Stimulated activated CD8-positive, alpha-beta memory T cell treated with anti-CD3 and anti-CD28 coated beads, Interleukin-15, amount 100 ng/mL, for 1 hour (primary cell): ENCODE results near the gene CCDC179.

Source experiments
- DNase-seq: peaks from one replicate; pipeline ENCODE4 v3.0.0-alpha.2; 2020; ENCODE audit warnings: low read depth

CCDC179 gene

DNA sequence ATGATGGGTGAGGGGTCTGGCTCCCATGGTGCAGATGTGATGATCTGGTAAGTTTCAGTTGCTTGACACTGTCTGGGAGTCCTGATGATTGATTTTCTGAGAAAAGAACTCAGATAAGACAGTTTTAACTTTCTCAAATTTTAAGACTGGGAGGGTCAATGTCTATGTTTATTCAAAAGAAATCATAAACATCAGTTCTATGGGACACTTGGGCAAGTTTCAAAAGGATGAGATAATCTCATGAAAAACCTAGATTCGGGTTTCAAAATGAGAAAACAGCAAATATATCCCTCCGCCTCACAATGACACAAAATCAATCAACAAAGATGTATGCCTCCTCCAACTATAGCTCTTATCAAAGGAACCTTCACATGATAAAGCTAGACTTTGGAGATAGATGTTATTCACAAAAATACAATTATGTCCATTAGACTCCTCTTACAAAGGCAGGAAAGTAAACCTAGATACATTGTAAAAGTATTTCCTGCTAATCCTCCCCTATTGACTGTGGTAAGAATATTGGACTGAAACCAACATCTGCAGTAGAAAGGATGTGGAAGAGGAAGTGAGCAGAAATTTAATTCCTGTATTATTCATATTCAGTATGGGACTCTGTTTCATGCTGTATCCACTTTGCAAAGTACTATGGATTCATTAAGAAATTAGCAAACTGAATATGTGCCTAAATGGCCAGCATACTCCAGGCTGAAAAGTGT lies 52.3 kb downstream of the CCDC179 start:
- DNase-seq: no peak

DNA sequence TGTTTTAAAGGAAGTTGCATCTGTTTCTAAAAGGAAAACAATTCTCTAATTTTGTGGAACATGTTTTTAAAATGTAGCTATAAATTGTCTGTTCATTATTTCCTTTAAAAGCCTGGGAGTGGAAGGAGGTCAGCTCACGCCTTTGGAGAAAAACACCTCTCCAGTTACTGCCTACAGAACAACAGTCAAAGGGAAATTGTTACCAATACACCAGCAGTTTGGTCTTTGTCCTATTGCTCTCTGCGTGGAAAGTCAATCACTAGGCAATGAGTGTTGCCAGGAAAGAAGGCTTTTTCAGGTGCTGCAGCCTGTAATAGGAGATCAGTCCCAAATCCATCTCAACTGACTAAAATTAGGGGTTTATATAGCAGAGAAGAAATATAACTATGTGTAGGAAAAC lies 52.9 kb downstream of the CCDC179 start:
- no peak for DNase-seq

DNA sequence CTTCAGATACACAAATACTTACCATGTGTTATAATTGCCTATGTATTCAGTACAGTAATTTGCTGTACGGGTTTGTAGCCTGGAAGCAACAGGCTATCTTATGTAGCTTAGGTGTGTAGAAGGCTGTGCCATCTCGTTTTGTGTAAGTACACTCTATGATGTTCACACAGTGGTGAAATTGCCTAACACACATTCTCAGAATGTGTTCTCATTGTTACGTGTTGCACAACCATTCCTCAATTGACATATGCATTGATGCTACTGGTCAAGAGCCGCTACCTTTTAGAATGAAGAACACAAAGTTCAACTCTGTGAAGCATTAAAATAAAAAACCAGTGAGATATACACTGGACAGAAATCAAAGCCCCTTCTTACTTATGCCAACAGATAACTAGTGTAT lies 57.4 kb downstream of the CCDC179 start:
- DNase-seq: no peak

DNA sequence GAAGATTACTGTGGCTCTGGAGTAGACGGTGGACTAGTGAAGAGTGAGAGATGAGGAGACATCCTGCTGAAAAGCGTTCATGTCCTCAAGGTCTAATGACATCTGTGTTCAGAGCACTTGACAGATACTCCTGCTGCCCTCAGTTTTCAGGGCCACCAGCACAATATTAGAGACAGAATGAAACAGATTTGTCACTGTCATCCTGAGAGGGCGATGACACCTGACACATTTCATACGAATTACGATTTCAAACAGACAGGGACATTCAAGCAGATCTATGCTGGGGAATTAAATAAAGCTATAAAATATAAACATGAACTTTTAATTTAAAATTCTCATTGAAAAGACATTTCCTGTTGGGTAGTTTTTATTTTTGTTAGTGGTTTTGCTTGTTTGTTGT lies 59.8 kb downstream of the CCDC179 start:
- DNase-seq: no peak

DNA sequence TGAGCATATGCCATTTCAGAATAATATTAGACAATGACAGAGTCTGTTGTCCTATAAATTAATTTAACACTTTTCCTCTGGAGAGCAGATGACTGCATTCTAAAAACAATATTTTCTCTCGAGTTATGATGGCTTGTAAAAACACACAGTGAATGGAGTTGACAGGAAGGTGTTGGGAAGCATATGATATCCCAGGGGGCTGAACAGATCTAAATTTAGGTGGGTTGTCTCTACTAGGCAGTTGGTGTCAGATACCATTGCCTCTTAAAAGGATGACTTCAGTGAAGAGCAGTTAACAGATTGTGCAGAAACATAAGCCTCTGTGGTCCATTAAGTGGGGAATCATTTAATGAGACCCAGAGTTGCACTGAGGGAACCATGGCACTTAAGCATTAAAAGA lies 61.4 kb downstream of the CCDC179 start:
- DNase-seq: no peak

DNA sequence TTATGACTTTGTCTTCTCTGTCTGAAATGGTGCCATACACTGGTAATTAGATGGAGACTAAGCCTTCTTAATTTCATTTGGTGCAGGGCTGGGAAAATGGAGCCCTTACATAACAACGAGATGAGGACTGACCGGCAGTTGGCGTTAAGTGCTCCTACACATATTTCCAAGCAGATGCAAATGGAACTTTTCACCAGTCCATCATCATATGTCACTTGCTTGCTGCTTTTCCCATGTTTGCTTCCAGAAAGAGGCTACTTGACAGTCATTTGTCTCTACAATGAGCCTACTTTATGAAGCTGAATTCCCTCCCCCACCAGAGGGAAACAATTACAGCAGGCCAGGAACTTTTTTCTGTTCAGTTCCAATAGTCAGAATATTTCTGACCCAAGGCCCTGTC lies 63.2 kb downstream of the CCDC179 start:
- DNase-seq: no peak
